Gastroesophageal sphincter (tissue), 3 donors: Measurements from ENCODE around the gene MAML3.

Experiments used
- CTCF ChIP-seq, 4 experiments: fragments of 200-600 bp in 2 of 4; fragments of 450-650 bp in 2 of 4; sonication (generic) in 1 of 4; IDR thresholded peaks; one replicate each; pipeline ENCODE4 v1.5.1; 2017 to 2019; ENCODE audit warnings: antibody characterized with exemption in 4 of 4, mild to moderate bottlenecking in 2 of 4, moderate library complexity in 2 of 4
- EP300 ChIP-seq: sonication (generic); formaldehyde crosslinking; IDR thresholded peaks from one replicate; pipeline ENCODE4 v1.6.1; 2017; ENCODE audit warnings: antibody characterized with exemption, mild to moderate bottlenecking
- POLR2A ChIP-seq, 2 donors: fragments of 450-650 bp; IDR thresholded peaks; one replicate each; pipeline ENCODE4 v1.6.1; 2017; ENCODE audit warnings: antibody characterized with exemption in 2 of 2, mild to moderate bottlenecking in 2 of 2, moderate library complexity in 1 of 2
- POLR2AphosphoS5 ChIP-seq: sonication (generic); formaldehyde crosslinking; IDR thresholded peaks from one replicate; pipeline ENCODE4 v1.6.1; 2017; ENCODE audit warnings: antibody characterized with exemption

- TF ChIP-seq CTCF (IDR thresholded peaks at IDR 0.05) (no peak), POLR2A (IDR thresholded peaks at IDR 0.05) (no peak), POLR2AphosphoS5 (no peak), EP300 (no peak)
Observed at GRCh38 chr4:140048419-140048995, 105.5 kb downstream of the MAML3 start.
